NCI-H1417 (cell line): Measurements from ENCODE around the gene SEC14L3.

Experiments used
- DNase-seq, 3 experiments: peaks; one replicate each; lab custom pipeline; 2025; lab: John Stamatoyannopoulos, UW

Gene SEC14L3

GRCh38 chr22:30471616-30472318, at the start of gene SEC14L3:
Gene SEC14L3, minus strand, starts transcription at chr22:30472017. Its CDS starts 59 bp downstream, at chr22:30471958.
- DNase-seq: no peak

- DNase-seq: no peak
Observed at GRCh38 chr22:30519842-30520425, 48.1 kb upstream of the SEC14L3 start.

GRCh38 chr22:30516731-30517130, 44.9 kb upstream of the SEC14L3 start:
- no peak for DNase-seq

- no peak for DNase-seq
Observed at GRCh38 chr22:30516273-30516672, 44.5 kb upstream of the SEC14L3 start.

- no peak for DNase-seq
Observed at GRCh38 chr22:30514252-30514651, 42.4 kb upstream of the SEC14L3 start.

GRCh38 chr22:30513462-30513861, 41.6 kb upstream of the SEC14L3 start:
- no peak for DNase-seq

- DNase-seq: no peak
Observed at GRCh38 chr22:30511911-30512310, 40.1 kb upstream of the SEC14L3 start.

- DNase-seq: no peak
Observed at GRCh38 chr22:30511109-30511508, 39.3 kb upstream of the SEC14L3 start.

GRCh38 chr22:30508216-30508615, 36.4 kb upstream of the SEC14L3 start:
- no peak for DNase-seq

- no peak for DNase-seq
Observed at GRCh38 chr22:30507670-30508069, 35.9 kb upstream of the SEC14L3 start.

- DNase-seq: no peak
Observed at GRCh38 chr22:30506507-30506968, 34.7 kb upstream of the SEC14L3 start.

- no peak for DNase-seq
Observed at GRCh38 chr22:30503551-30503950, 31.7 kb upstream of the SEC14L3 start.

GRCh38 chr22:30502911-30503310, 31.1 kb upstream of the SEC14L3 start:
- DNase-seq: no peak

GRCh38 chr22:30502153-30502552, 30.3 kb upstream of the SEC14L3 start:
- DNase-seq: no peak

- no peak for DNase-seq
Observed at GRCh38 chr22:30500628-30501027, 28.8 kb upstream of the SEC14L3 start.

- DNase-seq: no peak
Observed at GRCh38 chr22:30497466-30498150, 25.8 kb upstream of the SEC14L3 start.

GRCh38 chr22:30495041-30495784, 23.4 kb upstream of the SEC14L3 start:
- no peak for DNase-seq

GRCh38 chr22:30492144-30492543, 20.3 kb upstream of the SEC14L3 start:
- DNase-seq: no peak

GRCh38 chr22:30491381-30491780, 19.6 kb upstream of the SEC14L3 start:
- no peak for DNase-seq

- no peak for DNase-seq
Observed at GRCh38 chr22:30490399-30490798, 18.6 kb upstream of the SEC14L3 start.

GRCh38 chr22:30488121-30488520, 16.3 kb upstream of the SEC14L3 start:
- DNase-seq: no peak

GRCh38 chr22:30486661-30487115, 14.9 kb upstream of the SEC14L3 start:
- no peak for DNase-seq
